Measurements from ENCODE around the gene BCAS3. TPM values are rescaled to one million over a fixed set of nuclear protein-coding genes. Genes with fewer than 3 reads are reported as not detected.

Gene BCAS3
- total RNA-seq, 1 experiment from 2014 or later: 26.3 TPM

DNA sequence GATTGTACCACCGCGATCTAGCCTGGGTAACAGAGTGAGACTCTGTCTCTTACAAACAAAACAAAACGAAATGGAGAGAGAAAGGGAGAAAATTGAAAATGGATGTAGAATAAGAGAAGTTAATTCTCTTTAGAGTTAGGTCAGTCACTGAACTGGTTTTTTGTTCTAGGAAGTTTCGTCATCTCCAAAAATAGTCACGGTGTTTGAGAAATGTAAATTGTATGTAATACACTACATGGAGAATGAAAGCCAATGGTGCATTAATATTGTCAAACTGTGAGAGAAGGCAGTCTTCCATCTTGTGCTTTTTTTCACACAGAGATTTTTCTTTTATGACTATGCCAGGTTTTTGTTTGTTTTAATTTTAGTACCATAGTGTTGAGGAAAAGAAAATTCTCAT is 145.9 kb downstream of the BCAS3 start:
- POLR2A ChIA-PET: no interaction called here
- Histone ChIP-seq H3K79me2 (ENCODE audit: insufficient read depth, low read length) (no peaks in the 10 kb centered on the region), H3K9me3 (ENCODE audit: control insufficient read depth in 1 of 2, insufficient read depth in 1 of 2, low read depth in 1 of 2, low read length in 2 of 2) (no peaks in the 10 kb centered on the region), H3K27ac (ENCODE audit: low read depth, low read length) (no peak overlapping the region), H3K36me3 (ENCODE audit: control insufficient read depth in 1 of 2, insufficient read depth in 2 of 2, low read length in 2 of 2) (no peaks in the 10 kb centered on the region), H3K4me3 (replicated peaks in 1 of 2; ENCODE audit: low read depth in 1 of 2, low read length in 2 of 2) (no peak overlapping the region), H3K4me1 (ENCODE audit: control insufficient read depth in 1 of 2, insufficient read depth in 2 of 2, low read length in 2 of 2) (no peaks in the 10 kb centered on the region), H3K9ac (ENCODE audit: low read length) (no peak overlapping the region), H4K20me1 (ENCODE audit: insufficient read depth) (no peaks in the 10 kb centered on the region), H3K27me3 (ENCODE audit: insufficient read depth, low read length) (no peaks in the 10 kb centered on the region), H3K9me2 (ENCODE audit: insufficient read depth) (no peaks in the 10 kb centered on the region), H3K4me2 (ENCODE audit: low read length) (no peak overlapping the region), H2AFZ (ENCODE audit: low read depth, low read length, poor library complexity, severe bottlenecking) (no peak overlapping the region)
- RAD21 ChIA-PET (ENCODE audit: low non-redundant PET in 1 of 2, low total read pairs in 2 of 2, uncharacterized antibody in 2 of 2, unreplicated experiment in 2 of 2): no interaction called here
- no TSS peak for BruUV-seq (replicated peaks)
- CTCF ChIA-PET: no interaction called here
- DNase-seq (ENCODE audit: low read depth, low spot score) (no peak), ATAC-seq (no peak)
- intact Hi-C loops (cut with micrococcal nuclease): no loop called here
- TF ChIP-seq, protein P1, sequence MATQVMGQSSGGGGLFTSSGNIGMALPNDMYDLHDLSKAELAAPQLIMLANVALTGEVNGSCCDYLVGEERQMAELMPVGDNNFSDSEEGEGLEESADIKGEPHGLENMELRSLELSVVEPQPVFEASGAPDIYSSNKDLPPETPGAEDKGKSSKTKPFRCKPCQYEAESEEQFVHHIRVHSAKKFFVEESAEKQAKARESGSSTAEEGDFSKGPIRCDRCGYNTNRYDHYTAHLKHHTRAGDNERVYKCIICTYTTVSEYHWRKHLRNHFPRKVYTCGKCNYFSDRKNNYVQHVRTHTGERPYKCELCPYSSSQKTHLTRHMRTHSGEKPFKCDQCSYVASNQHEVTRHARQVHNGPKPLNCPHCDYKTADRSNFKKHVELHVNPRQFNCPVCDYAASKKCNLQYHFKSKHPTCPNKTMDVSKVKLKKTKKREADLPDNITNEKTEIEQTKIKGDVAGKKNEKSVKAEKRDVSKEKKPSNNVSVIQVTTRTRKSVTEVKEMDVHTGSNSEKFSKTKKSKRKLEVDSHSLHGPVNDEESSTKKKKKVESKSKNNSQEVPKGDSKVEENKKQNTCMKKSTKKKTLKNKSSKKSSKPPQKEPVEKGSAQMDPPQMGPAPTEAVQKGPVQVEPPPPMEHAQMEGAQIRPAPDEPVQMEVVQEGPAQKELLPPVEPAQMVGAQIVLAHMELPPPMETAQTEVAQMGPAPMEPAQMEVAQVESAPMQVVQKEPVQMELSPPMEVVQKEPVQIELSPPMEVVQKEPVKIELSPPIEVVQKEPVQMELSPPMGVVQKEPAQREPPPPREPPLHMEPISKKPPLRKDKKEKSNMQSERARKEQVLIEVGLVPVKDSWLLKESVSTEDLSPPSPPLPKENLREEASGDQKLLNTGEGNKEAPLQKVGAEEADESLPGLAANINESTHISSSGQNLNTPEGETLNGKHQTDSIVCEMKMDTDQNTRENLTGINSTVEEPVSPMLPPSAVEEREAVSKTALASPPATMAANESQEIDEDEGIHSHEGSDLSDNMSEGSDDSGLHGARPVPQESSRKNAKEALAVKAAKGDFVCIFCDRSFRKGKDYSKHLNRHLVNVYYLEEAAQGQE (IDR thresholded peaks at IDR 0.05; ENCODE audit: low read depth): no peak

DNA sequence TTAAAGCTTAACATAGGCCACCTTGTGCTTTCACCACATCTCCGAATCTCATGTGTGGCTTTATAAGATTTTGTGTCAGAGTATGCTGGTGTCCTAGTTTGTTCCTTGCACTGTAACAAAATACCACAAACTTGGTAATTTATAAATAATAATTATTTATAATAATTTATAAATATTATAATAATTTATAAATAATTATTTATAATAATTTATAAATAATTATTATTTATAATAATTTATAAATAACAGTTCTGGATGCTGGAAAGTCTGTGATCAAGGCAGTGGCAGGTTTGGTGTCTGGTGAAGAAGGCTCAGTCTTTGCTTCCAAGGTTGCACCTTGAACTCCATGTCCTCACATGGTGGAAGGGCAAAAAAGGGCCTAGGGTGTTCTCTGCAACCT is 147.7 kb downstream of the BCAS3 start:
- Histone ChIP-seq H3K9ac (ENCODE audit: low read length) (no peak overlapping the region), H2AFZ (ENCODE audit: low read depth, low read length, poor library complexity, severe bottlenecking) (no peak overlapping the region), H3K9me2 (ENCODE audit: insufficient read depth) (no peaks in the 10 kb centered on the region), H3K79me2 (ENCODE audit: insufficient read depth, low read length) (no peaks in the 10 kb centered on the region), H3K36me3 (ENCODE audit: control insufficient read depth in 1 of 2, insufficient read depth in 2 of 2, low read length in 2 of 2) (no peaks in the 10 kb centered on the region), H3K4me1 (ENCODE audit: control insufficient read depth in 1 of 2, insufficient read depth in 2 of 2, low read length in 2 of 2) (no peaks in the 10 kb centered on the region), H3K27ac (ENCODE audit: low read depth, low read length) (no peak overlapping the region), H3K27me3 (ENCODE audit: insufficient read depth, low read length) (no peaks in the 10 kb centered on the region), H4K20me1 (ENCODE audit: insufficient read depth) (no peaks in the 10 kb centered on the region), H3K9me3 (ENCODE audit: control insufficient read depth in 1 of 2, insufficient read depth in 1 of 2, low read depth in 1 of 2, low read length in 2 of 2) (no peaks in the 10 kb centered on the region), H3K4me2 (ENCODE audit: low read length) (no peak overlapping the region), H3K4me3 (replicated peaks in 1 of 2; ENCODE audit: low read depth in 1 of 2, low read length in 2 of 2) (no peak overlapping the region)
- BruUV-seq (replicated peaks): no TSS peak
- RAD21 ChIA-PET (ENCODE audit: low non-redundant PET in 1 of 2, low total read pairs in 2 of 2, uncharacterized antibody in 2 of 2, unreplicated experiment in 2 of 2): no interaction called here
- CTCF ChIA-PET: no interaction called here
- intact Hi-C loops (cut with micrococcal nuclease): no loop called here
- no peak for DNase-seq (ENCODE audit: low read depth, low spot score)
- ATAC-seq: no peak
- POLR2A ChIA-PET: no interaction called here
- TF ChIP-seq, protein P2, sequence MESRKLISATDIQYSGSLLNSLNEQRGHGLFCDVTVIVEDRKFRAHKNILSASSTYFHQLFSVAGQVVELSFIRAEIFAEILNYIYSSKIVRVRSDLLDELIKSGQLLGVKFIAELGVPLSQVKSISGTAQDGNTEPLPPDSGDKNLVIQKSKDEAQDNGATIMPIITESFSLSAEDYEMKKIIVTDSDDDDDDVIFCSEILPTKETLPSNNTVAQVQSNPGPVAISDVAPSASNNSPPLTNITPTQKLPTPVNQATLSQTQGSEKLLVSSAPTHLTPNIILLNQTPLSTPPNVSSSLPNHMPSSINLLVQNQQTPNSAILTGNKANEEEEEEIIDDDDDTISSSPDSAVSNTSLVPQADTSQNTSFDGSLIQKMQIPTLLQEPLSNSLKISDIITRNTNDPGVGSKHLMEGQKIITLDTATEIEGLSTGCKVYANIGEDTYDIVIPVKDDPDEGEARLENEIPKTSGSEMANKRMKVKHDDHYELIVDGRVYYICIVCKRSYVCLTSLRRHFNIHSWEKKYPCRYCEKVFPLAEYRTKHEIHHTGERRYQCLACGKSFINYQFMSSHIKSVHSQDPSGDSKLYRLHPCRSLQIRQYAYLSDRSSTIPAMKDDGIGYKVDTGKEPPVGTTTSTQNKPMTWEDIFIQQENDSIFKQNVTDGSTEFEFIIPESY (IDR thresholded peaks at IDR 0.05; ENCODE audit: extremely low read depth, insufficient replicate concordance, low read length): no peak
- TF ChIP-seq, protein P1 (IDR thresholded peaks at IDR 0.05; ENCODE audit: low read depth): no peak
- TF ChIP-seq CBX3 (IDR thresholded peaks at IDR 0.05; ENCODE audit: low read depth) (no peak), SIN3A (IDR thresholded peaks at IDR 0.05; ENCODE audit: low read depth) (no peak), POLR2A (IDR thresholded peaks at IDR 0.05; ENCODE audit: borderline replicate concordance, extremely low read depth, insufficient read depth, insufficient read length) (no peak), FOSL1 (IDR thresholded peaks at IDR 0.05; ENCODE audit: low read depth) (no peak), ZFX (IDR thresholded peaks at IDR 0.05) (no peak), ELF1 (IDR thresholded peaks at IDR 0.05; ENCODE audit: borderline replicate concordance, low read depth) (no peak), POLR2AphosphoS5 (IDR thresholded peaks at IDR 0.05; ENCODE audit: low read depth, low read length) (no peak), SRF (IDR thresholded peaks at IDR 0.05; ENCODE audit: low read depth) (no peak)
- TF ChIP-seq, protein P3, sequence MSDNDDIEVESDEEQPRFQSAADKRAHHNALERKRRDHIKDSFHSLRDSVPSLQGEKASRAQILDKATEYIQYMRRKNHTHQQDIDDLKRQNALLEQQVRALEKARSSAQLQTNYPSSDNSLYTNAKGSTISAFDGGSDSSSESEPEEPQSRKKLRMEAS (IDR thresholded peaks at IDR 0.05): no peak

Data from HCT116 (cell line).